Kidney (tissue), 14 donors: ENCODE measurements around the gene TRIM62. TPM values are rescaled to one million over a fixed set of nuclear protein-coding genes. Genes with fewer than 3 reads are reported as not detected.
"Not testable (repeated sequence)": the region's sequence is repeated elsewhere in the genome, so short reads cannot be mapped to it uniquely, and the experiment has no call there.

Experiments used
- DNase-seq, 5 donors: peaks; one replicate each; pipeline ENCODE4 v3.0.0-alpha.2; 2013 to 2020
- FAIRE-seq: peaks from 2 replicates; lab custom pipeline; 2012; peaks lifted over from hg19 to GRCh38; lab: Jason Lieb, UNC
- H3K27ac ChIP-seq, 2 donors: one replicate each; pipeline ENCODE4 v1.7.0; 2013; ENCODE audit warnings: low read depth in 2 of 2, low read length in 2 of 2, inconsistent platforms in 1 of 2
- H3K27me3 ChIP-seq: one replicate; pipeline ENCODE4 v1.7.1; 2013; ENCODE audit warnings: low read length, inconsistent platforms; ENCODE audit not compliant: control insufficient read depth, insufficient read depth
- H3K36me3 ChIP-seq, 3 donors: one replicate each; pipeline versions ENCODE4 v1.7.0 to v1.7.1; 2013; ENCODE audit warnings: low read length in 3 of 3, control low read depth in 1 of 3, inconsistent platforms in 1 of 3; ENCODE audit not compliant: insufficient read depth in 3 of 3, control insufficient read depth in 2 of 3
- H3K4me1 ChIP-seq, 3 donors: one replicate each; pipeline versions ENCODE4 v1.7.0 to v1.7.1; 2013; ENCODE audit warnings: low read length in 3 of 3, inconsistent platforms in 1 of 3, low read depth in 1 of 3; ENCODE audit not compliant: control insufficient read depth in 2 of 3, insufficient read depth in 2 of 3
- H3K4me3 ChIP-seq, 3 donors: one replicate each; pipeline versions ENCODE4 v1.7.0 to v1.8.1; 2013; ENCODE audit warnings: low read length in 3 of 3, control low read depth in 1 of 3, inconsistent platforms in 1 of 3
- H3K9ac ChIP-seq, 3 donors: one replicate each; pipeline versions ENCODE4 v1.7.0 to v1.7.1; 2013; ENCODE audit warnings: low read length in 3 of 3, control low read depth in 1 of 3, inconsistent platforms in 1 of 3
- H3K9me3 ChIP-seq, 3 donors: one replicate each; pipeline versions ENCODE4 v1.7.0 to v1.7.1; 2013; ENCODE audit warnings: low read length in 3 of 3, control low read depth in 1 of 3, inconsistent platforms in 1 of 3; ENCODE audit not compliant: control insufficient read depth in 2 of 3, insufficient read depth in 1 of 3
- CTCF ChIP-seq: IDR thresholded peaks from 3 replicates; pipeline ENCODE4 v1.5.1; 2012; ENCODE audit warnings: mild to moderate bottlenecking, moderate library complexity, borderline replicate concordance; ENCODE audit not compliant: insufficient read depth; ENCODE audit errors: extremely low read depth
- intact Hi-C: fragments of 100-400 bp; cut with DNase I; formaldehyde crosslinking; loops from one replicate; pipeline ENCODE4 v1.11.1; 2022
- polyA plus RNA-seq: library from polyadenylated mRNA; stranded (reverse); fragments of 350-450 nt; fragmentation: Illumina TruSeq; extraction: RNeasy Lipid Tissue Mini Kit (QIAGEN cat#74804); gene quantifications from one replicate; pipeline ENCODE4 v1.2.3, GENCODE V29; 2014; ENCODE audit warnings: low read depth, low replicate concordance; ENCODE audit not compliant: insufficient read depth
- total RNA-seq: library from RNA; stranded (reverse); fragmentation: NEBNext Ultra II Directional; extraction: Animal tissue kit (Norgen Biotek cat#: 25700); gene quantifications from one replicate; pipeline ENCODE4 v1.2.1, GENCODE V29; 2021
- donor health status: control.
- donor health status: control.
- donor health status: control.
- donor health status: control.
- donor health status: control.
- donor health status: DM: yes; HTN: yes; CAD: no.
- donor health status: Normal renal cell carcinoma (clear cell type).

Gene TRIM62
- total and polyA plus RNA-seq, 2 donors from 2014 or later, result 3.2 to 6.2 TPM

- no peak for DNase-seq
- intact Hi-C loops, result no loop called here
These were observed 64.3 kb downstream of the TRIM62 start for GRCh38 chr1:33117440-33118085.

GRCh38 chr1:33111965-33112364 lies 69.9 kb downstream of the TRIM62 start:
- Histone ChIP-seq H3K27me3 (no peaks in the 10 kb centered on the region), H3K9ac (no peak overlapping the region), H3K36me3 (no peaks in the 10 kb centered on the region), H3K9me3 (peaks cover 0 to 5% (median 0%) of the 10 kb centered on the region in 3 donors), H3K4me1 (no peaks in the 10 kb centered on the region), H3K27ac (no peak overlapping the region), H3K4me3 (no peak overlapping the region)
- intact Hi-C loops, result no loop called here
- no peak for FAIRE-seq
- TF ChIP-seq CTCF, result no peak
- DNase-seq, result peak in 1 of 5 donors; percentile 29

More at GRCh38 chr1:33117440-33118085, 64.3 kb downstream of the TRIM62 start:
- H3K4me3 ChIP-seq, result no peak overlapping the region
- no peak for FAIRE-seq
- H3K27ac ChIP-seq, result no peak overlapping the region
- no peaks in the 10 kb centered on the region for H3K4me1 ChIP-seq
- no peaks in the 10 kb centered on the region for H3K36me3 ChIP-seq
- TF ChIP-seq CTCF, result no peak
- H3K27me3 ChIP-seq, result no peaks in the 10 kb centered on the region
- H3K9me3 ChIP-seq, result no peaks in the 10 kb centered on the region
- no peak overlapping the region for H3K9ac ChIP-seq

- Histone ChIP-seq H3K4me3 (no peak overlapping the region), H3K27ac (no peak overlapping the region), H3K9me3 (peaks cover 0 to 5% (median 0%) of the 10 kb centered on the region in 3 donors), H3K9ac (no peak overlapping the region), H3K4me1 (no peaks in the 10 kb centered on the region), H3K36me3 (no peaks in the 10 kb centered on the region), H3K27me3 (no peaks in the 10 kb centered on the region)
- TF ChIP-seq CTCF, result no peak
- intact Hi-C loops, result no loop called here
- no peak for DNase-seq
- no peak for FAIRE-seq
These were observed 71.4 kb downstream of the TRIM62 start for GRCh38 chr1:33110477-33110876.

GRCh38 chr1:33100119-33100415 lies 81.8 kb downstream of the TRIM62 start:
- H3K9ac ChIP-seq, H3K4me1 ChIP-seq, H3K27ac ChIP-seq, intact Hi-C loops, H3K9me3 ChIP-seq, H3K27me3 ChIP-seq, FAIRE-seq, H3K4me3 ChIP-seq: not testable (repeated sequence)
- H3K36me3 ChIP-seq, result peaks cover 0 to 16% (median 0%) of the 10 kb centered on the region in 3 donors
- peak in 2 of 5 donors; percentile 43 to 44 for DNase-seq
